ENCODE measurements around the gene MANBA. TPM values are rescaled to one million over a fixed set of nuclear protein-coding genes. Genes with fewer than 3 reads are reported as not detected.
"Not testable (repeated sequence)": the region's sequence is repeated elsewhere in the genome, so short reads cannot be mapped to it uniquely, and the experiment has no call there.

The MANBA gene
- total RNA-seq, 1 donor from 2014 or later, result 30.3 TPM

DNA sequence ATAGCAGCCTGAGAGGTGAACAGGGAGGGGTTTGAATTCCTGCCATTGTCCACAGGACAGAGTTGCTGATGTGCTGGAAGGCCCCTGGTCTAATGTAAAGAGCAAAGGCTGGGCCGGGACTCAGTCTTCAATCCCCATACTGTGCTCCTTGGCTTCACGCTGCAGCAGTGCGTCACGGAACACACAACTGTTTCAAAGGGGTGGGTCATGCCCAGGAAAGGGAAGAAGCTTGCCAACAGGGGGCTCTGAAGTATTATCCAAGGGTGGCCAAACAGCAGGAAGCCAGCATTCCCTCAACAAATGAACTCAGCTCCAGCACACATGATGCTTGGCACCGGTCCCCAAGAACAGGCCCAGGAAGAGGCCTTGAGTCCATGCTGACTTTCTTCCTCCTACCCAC, 137.1 kb downstream of the MANBA start:
- no peak overlapping the region for H3K4me3 ChIP-seq
- H3K27me3 ChIP-seq (ENCODE audit: low read depth), result no peaks in the 10 kb centered on the region
- H3K36me3 ChIP-seq, result no peaks in the 10 kb centered on the region
- peaks cover 10% of the 10 kb centered on the region for H3K4me1 ChIP-seq
- H3K9me3 ChIP-seq (replicated peaks), result no peaks in the 10 kb centered on the region
- no peak for DNase-seq
- TF ChIP-seq, protein P1, sequence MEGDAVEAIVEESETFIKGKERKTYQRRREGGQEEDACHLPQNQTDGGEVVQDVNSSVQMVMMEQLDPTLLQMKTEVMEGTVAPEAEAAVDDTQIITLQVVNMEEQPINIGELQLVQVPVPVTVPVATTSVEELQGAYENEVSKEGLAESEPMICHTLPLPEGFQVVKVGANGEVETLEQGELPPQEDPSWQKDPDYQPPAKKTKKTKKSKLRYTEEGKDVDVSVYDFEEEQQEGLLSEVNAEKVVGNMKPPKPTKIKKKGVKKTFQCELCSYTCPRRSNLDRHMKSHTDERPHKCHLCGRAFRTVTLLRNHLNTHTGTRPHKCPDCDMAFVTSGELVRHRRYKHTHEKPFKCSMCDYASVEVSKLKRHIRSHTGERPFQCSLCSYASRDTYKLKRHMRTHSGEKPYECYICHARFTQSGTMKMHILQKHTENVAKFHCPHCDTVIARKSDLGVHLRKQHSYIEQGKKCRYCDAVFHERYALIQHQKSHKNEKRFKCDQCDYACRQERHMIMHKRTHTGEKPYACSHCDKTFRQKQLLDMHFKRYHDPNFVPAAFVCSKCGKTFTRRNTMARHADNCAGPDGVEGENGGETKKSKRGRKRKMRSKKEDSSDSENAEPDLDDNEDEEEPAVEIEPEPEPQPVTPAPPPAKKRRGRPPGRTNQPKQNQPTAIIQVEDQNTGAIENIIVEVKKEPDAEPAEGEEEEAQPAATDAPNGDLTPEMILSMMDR (IDR thresholded peaks at IDR 0.05; ENCODE audit: borderline replicate concordance), result no peak
- intact Hi-C loops (cut with micrococcal nuclease), result loop anchor here (5.0 kb wide), 1 partner anchor 384 kb away; no protein-coding TSS in a partner anchor
- H3K27ac ChIP-seq (replicated peaks), result no peak overlapping the region

DNA sequence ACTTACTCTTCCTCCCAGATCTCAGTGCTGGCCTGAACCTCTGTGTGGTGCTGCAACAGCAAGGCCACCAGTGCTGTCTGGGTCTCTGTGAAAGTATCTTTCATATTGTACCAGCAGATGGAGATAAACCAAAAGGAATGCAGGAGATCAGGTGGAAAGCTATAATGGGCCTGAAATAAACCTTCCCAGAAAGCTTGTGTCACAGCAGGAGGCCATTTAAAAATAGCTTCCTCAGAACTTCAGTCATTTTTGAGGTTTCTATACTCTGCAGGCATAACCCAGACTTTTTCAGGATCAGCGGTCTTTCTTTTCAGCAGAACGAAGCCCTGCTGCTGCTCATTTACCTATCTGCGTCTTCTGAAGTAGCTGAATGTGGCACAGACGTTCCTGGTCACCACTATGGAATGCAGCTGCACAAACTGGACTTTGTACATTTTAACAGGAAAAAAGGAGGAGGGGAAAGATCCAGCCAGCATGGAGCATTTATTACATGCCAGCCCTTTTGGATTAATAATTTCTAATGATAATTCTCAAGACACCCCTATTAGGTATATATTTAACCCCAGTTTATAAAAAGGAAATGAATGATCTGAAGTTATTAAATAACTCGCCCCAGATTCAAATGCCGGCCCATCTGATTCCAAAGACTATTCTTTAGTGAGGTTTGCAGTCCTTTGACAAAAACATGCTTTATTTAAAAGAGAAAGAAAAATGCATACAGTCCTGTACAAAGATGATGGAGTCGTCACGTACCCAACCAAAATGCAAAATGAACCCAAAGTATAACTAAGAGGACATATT, 139.9 kb downstream of the MANBA start:
- DNase-seq, result no peak
- Histone ChIP-seq H3K27ac (replicated peaks) (no peak overlapping the region), H3K4me3 (peak overlapping the region; percentile 43), H3K9me3 (replicated peaks) (no peaks in the 10 kb centered on the region), H3K27me3 (ENCODE audit: low read depth) (no peaks in the 10 kb centered on the region), H3K4me1 (peaks cover 10% of the 10 kb centered on the region), H3K36me3 (peaks cover 16% of the 10 kb centered on the region)
- TF ChIP-seq, protein P1 (IDR thresholded peaks at IDR 0.05; ENCODE audit: borderline replicate concordance), result peak; percentile 69
- intact Hi-C loops (cut with micrococcal nuclease), result loop anchor here (5.0 kb wide), 1 partner anchor 386 kb away; no protein-coding TSS in a partner anchor

DNA sequence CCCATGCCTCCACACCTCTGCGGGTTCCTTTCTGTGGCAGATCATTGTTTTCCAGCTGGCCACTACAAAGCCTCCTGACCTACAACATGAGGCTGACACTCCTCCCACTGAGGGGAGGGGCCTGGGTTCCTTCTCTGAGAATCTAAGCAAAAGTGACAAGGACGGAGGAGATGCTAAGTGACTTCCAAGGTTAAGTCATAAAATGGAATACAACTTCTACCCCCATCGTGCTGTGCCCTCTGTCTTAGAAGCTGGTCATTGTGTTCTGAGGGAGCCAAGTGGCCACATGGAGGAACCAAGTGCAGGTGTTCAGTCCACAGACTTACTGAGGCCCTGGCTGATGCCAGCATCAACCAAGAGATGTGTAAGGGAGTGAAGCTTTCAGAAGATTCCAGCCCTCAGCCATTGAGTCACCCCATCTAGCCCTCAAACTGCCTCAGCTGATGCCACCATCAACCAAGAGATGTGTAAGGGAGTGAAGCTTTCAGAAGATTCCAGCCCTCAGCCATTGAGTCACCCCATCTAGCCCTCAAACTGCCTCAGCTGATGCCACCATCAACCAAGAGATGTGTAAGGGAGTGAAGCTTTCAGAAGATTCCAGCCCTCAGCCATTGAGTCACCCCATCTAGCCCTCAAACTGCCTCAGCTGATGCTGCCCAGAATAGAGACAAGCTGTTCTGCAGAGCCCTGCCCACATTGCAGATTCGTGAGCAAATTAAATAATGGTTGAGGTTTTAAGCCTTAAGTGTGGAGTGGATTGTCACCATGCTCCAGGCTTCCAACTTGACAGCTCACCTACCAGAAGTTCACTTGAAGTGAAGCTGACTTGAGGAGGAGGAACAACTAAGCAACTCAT, 140.8 kb downstream of the MANBA start:
- not testable (repeated sequence) for H3K27ac ChIP-seq (replicated peaks); H3K9me3 ChIP-seq (replicated peaks); H3K27me3 ChIP-seq (ENCODE audit: low read depth); DNase-seq; H3K4me3 ChIP-seq
- intact Hi-C loops (cut with micrococcal nuclease), result loop anchor here (5.0 to 10.0 kb wide), 2 partner anchors 175 to 387 kb away; no protein-coding TSS in a partner anchor
- Histone ChIP-seq H3K36me3 (peaks cover 22% of the 10 kb centered on the region), H3K4me1 (peaks cover 17% of the 10 kb centered on the region)

DNA sequence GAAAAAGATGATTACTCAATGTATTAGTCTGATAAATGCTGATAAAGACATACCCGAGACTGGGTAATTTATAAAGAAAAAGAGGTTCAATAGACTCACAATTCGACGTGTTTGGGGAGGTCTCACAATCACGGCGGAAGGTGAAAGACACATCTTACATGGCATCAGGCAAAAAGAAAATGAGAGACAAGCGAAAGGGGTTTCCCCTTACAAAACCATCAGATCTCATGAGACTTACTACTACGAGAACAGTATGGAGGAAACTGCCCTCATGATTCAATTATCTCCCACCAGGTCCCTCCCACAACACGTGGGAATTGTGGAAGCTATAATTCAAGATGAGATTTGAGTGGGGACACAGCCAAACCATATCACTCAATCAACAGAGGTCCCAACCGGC, 141.7 kb downstream of the MANBA start:
- not testable (repeated sequence) for H3K4me3 ChIP-seq; H3K9me3 ChIP-seq (replicated peaks); H3K27ac ChIP-seq (replicated peaks); H3K27me3 ChIP-seq (ENCODE audit: low read depth); DNase-seq
- peaks cover 32% of the 10 kb centered on the region for H3K36me3 ChIP-seq
- intact Hi-C loops (cut with micrococcal nuclease), result loop anchor here (10.0 kb wide), 1 partner anchor 174 kb away; no protein-coding TSS in a partner anchor
- H3K4me1 ChIP-seq, result peaks cover 23% of the 10 kb centered on the region

DNA sequence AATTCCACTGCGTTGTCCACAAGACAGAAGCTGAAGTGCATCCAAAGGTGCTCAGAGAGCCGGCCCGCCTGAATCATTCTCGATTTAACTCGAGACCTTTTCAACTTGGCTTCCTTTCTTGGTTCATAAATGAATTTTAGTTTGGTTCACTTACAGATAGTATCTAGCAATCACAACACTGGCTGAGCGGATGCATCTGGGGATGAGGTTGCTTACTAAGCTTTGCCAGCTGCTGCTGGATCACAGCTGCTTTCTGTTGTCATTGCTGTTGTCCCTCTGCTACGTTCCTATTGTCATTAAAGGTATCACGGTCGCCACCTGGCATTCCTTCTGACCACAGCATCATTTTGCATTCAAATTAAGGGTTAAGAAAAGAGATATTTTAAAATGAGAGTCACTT, 144.1 kb downstream of the MANBA start:
- Histone ChIP-seq H3K27me3 (ENCODE audit: low read depth) (no peaks in the 10 kb centered on the region), H3K27ac (replicated peaks) (no peak overlapping the region), H3K4me3 (no peak overlapping the region), H3K9me3 (replicated peaks) (no peaks in the 10 kb centered on the region), H3K36me3 (peaks cover 56% of the 10 kb centered on the region), H3K4me1 (peaks cover 38% of the 10 kb centered on the region)
- intact Hi-C loops (cut with micrococcal nuclease), result loop anchor here (10.0 kb wide), 1 partner anchor 172 kb away; no protein-coding TSS in a partner anchor
- no peak for DNase-seq
- TF ChIP-seq, protein P1 (IDR thresholded peaks at IDR 0.05; ENCODE audit: borderline replicate concordance), result no peak

DNA sequence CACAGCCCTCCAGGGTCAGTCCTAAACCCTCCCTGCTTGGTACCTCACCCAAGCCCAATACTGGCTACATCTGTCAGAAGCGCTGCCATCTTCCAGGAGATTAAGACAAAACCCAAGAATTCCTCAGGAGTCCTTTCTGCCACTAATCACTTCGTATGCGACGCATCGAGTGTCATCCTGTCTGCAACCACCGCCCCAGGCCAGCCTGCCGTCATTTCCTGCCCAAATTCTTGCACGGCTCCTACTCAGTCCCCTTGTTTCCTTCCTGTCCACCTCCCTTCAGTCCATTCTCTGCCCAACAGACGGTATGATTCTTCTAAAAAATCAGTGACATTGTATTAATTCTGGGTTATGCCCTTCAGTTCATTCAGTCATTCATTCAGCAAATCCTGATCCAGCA, 146.0 kb downstream of the MANBA start:
- Histone ChIP-seq H3K36me3 (peaks cover 74% of the 10 kb centered on the region), H3K27me3 (ENCODE audit: low read depth) (no peaks in the 10 kb centered on the region), H3K4me3 (no peak overlapping the region), H3K4me1 (peaks cover 28% of the 10 kb centered on the region), H3K9me3 (replicated peaks) (no peaks in the 10 kb centered on the region), H3K27ac (replicated peaks) (peak overlapping the region; percentile 39)
- intact Hi-C loops (cut with micrococcal nuclease), result loop anchor here (10.0 kb wide), 1 partner anchor 170 kb away; no protein-coding TSS in a partner anchor
- TF ChIP-seq, protein P1 (IDR thresholded peaks at IDR 0.05; ENCODE audit: borderline replicate concordance), result no peak
- DNase-seq, result no peak

Data from left ventricle myocardium inferior (tissue), 1 donor.